Raji (cell line): ENCODE data around the gene MS4A7.
A peak's percentile ranks its signal among the peaks of the same experiment; 100 is the strongest.

ENCODE experiments used
- POLR2A ChIP-seq: IDR thresholded peaks from 2 replicates; pipeline ENCODE4 v1.6.1; 2011; ENCODE audit warnings: low read depth, low read length, control low read depth; ENCODE audit not compliant: insufficient read depth

Gene MS4A7, protein sequence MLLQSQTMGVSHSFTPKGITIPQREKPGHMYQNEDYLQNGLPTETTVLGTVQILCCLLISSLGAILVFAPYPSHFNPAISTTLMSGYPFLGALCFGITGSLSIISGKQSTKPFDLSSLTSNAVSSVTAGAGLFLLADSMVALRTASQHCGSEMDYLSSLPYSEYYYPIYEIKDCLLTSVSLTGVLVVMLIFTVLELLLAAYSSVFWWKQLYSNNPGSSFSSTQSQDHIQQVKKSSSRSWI

GRCh38 chr11:60378354-60378753 lies at the start of gene MS4A7:
Gene MS4A7 (plus strand): TSS chr11:60378532. CDS start chr11:60383142, 4,610 bp downstream.
- TF ChIP-seq POLR2A = peak; percentile 30; the same call in 1 of the 2 replicates

GRCh38 chr11:60332846-60333245 lies 45.5 kb upstream of the MS4A7 start:
- no peak for TF ChIP-seq POLR2A

DNA sequence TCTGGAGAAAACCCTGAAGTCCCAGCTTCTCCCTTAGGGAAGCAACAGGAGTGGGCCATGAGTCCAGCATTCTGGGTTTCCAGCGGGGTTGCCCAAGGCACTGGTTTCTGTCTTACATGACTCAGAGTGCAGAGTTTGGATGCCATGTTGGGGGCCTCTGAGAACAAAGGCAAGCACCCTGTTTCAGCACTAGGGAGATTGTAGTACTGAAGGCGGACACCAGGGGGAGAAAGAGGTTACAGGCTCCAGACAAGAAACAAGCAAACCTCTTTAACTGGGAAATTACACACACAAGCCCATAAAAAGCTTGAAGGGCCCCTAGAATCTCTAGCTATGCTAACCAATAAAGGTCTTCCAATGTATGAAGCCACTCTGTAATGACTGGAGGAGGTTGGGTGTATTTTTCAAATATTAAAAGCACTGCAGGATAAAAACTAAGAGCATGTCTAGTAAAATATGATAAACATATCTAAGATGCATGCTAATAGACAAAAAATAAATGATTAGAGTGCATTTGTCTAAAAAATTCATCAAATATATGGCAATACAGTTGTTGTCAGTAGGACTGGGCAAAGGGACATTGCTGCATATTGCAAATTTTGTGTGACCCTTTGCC lies 44.2 kb upstream of the MS4A7 start:
- no peak for TF ChIP-seq POLR2A

DNA sequence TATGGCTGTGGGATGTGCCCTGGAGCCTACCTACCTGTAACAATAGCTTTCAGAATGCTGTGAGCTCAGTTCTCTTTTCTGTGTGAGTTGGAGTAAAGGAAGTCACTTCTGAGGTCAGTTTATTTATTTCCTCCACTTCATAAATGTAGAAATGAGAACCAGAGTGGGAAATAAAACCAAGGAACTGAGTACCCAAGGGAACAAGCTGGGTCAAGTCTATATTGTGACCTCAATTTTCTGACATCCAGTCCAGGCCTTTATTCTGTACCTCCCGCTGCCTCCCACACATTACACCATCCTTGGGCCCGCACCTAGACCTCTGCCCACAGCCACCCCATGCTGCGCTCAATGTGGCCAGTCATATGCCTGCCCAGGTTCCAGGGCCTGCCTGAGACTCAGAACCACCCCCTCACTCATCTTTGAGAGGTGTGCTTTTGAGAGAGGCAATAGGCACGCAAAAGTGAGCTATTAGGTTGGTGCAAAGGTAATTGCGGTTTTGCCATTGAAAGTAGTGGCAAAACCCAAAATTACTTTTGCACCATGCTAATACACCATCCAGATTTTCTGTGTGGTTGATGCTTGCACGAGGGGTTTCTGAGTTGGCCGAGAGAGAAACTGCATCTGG lies 41.5 kb upstream of the MS4A7 start:
- TF ChIP-seq POLR2A = no peak

- TF ChIP-seq POLR2A = no peak
Observed at GRCh38 chr11:60338053-60338452, 40.3 kb upstream of the MS4A7 start.

DNA sequence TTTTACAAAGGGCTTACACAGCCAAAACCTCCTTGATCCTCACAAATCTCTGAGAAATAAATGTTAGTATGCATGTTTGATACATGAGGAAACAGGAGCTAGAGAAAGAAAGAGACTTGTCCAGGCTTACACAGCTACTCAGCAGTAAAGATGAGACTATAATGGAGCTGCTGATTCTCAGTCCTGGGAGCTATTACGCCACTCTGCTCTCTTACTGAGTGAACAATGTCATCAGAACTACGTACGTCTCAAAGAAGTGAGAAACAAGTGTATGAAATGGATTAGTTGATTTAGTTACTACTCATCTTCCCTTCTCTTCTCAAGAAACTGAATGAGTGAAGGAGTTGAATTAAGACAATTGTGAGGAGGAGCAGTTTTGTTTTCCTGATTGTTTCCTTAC lies 39.0 kb upstream of the MS4A7 start:
- TF ChIP-seq POLR2A = no peak

DNA sequence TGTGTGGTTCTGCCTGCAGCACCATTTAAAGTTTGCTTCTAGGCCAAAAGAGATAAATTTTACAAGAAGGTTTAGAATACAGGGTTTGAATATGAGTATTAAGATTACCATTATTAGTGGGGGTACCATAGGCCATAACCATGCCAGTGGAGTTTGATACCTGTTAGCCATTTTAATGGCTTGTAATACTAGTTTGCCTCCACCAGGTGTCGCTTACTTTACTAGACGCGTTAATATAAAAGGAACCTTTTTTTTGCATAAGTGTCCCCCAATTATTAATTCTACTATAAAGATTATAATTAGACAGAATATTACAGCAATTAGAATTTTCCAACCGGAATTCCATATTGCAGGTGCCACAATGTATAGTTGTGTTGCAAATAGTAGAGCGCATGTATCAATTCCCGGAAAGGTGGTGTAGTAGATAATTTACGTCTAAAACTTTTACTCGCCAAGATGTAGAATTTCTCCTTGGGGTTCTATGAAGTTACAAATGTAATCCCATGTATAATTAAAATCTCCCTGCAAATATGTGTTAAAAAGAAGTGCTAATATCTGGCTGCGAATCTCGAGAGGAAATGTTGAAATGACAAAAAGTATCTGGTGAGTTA lies 35.1 kb upstream of the MS4A7 start:
- no peak for TF ChIP-seq POLR2A

GRCh38 chr11:60344146-60344545 lies 34.2 kb upstream of the MS4A7 start:
- no peak for TF ChIP-seq POLR2A

DNA sequence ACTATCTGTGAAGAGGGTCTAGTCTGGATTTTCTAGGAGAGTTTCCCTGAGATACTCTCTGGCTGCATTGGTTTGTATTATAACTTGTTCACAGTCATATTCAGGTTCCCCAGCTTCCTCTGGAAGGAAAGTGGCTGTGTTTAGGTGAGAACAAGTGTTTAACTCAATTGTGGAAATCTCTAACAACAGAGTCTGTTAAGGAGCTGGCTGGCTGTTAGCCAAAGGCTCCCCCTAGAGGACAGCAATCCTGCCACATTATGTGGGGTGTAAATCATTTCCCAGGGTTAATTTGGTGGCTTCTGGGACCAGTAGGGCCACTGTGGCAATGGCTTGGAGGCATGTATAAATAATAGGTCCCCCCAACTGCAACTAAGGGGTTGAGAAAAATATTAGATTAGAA lies 32.8 kb upstream of the MS4A7 start:
- TF ChIP-seq POLR2A = no peak

GRCh38 chr11:60347084-60347797 lies 31.1 kb upstream of the MS4A7 start:
- TF ChIP-seq POLR2A = no peak

- TF ChIP-seq POLR2A = no peak
Observed at GRCh38 chr11:60348116-60348515, 30.2 kb upstream of the MS4A7 start.

DNA sequence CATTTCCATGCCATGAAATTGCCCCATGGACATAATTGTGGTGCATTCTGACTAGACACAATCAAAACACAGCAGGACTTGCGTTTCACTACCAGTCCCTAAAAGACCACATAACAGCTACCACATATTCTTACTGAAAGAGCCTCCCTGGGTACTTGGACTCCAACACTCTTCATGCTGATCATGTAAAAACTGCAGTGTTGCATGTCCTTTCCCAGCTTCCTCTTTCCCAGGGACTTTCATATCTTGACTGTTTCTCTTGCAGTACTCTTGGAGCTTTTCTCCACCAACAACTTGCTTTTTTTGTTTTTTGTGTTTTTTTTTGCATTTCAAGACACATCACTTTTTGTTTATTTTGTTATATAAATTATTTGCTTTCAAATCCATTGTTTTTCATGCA lies 28.3 kb upstream of the MS4A7 start:
- no peak for TF ChIP-seq POLR2A

- no peak for TF ChIP-seq POLR2A
Observed at GRCh38 chr11:60357771-60358170, 20.6 kb upstream of the MS4A7 start.

DNA sequence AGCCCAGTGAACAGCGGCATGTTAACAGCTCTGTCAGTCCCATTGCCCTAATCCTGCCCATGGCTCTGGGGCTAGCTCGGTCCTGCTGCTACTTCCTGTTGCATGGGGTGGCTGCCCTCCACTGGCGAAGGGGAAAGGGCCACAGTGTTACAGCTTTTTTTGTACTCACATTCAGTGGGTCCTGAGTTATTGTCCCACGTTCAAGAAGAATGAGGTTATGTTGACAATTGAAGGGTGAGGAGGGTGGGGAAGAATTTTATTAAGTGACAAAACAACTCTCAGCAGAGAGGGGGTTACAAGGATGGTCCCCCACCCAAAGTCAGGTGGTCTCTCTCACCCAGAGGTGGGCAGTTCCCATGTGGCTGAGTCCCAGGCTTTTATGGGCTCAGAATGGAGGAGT lies 17.7 kb upstream of the MS4A7 start:
- no peak for TF ChIP-seq POLR2A

DNA sequence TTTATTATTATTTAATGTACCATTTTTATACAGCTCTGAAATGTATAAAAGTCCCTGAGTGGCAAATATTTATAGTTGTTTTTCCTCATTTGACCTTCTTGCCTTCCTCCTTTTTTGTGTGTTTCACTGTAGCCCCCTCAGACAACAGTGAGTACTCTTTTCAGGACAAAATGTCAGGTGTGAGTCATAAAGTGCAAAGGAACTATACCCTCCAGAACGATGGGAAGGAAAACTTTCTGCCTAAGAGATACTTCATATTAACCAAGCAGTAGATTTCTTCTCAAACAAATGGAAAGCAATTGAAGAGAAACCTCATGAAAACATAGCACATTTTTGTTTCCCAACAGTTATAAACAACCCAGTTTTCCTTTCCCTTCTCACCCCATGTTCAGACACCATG lies 16.1 kb upstream of the MS4A7 start:
- TF ChIP-seq POLR2A = no peak
